KBM-7 (cell line): Measurements from ENCODE around the gene TBX15.

Experiments used
- DNase-seq: peaks from one replicate; pipeline ENCODE4 v3.0.0-alpha.2; 2015
- in situ Hi-C: fragments of 300-500 bp; cut with MboI; formaldehyde crosslinking; loops from 2 replicates; pipeline ENCODE4 v1.14.3; 2020; ENCODE audit warnings: low sequenced_read_pairs, low pct_unique_long_range_greater_than_20kb, mixed read lengths

TBX15 gene

GRCh38 chr1:118911571-118911970, 76.6 kb downstream of the TBX15 start:
- DNase-seq = no peak
- in situ Hi-C loops = no loop called here

DNA sequence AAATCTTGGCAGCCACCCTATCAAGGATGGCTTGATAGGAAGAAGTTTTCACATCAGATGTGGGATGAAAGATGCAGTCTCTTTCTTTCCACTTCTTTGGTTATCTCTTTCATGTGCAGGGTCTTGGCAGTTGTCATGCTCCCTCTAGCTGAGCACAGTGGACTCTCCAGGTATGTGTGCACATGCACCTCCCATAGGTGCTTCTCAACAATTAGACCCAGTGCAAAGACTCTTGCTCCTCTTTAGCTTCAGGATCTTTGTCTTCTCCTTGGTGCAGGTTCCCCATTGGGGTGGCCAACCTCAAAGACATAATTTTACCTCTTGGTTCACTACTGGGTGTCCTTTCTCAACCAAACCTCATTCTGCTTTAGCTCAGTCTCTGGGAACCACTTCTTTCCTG, 80.7 kb downstream of the TBX15 start:
- in situ Hi-C loops = no loop called here
- no peak for DNase-seq

DNA sequence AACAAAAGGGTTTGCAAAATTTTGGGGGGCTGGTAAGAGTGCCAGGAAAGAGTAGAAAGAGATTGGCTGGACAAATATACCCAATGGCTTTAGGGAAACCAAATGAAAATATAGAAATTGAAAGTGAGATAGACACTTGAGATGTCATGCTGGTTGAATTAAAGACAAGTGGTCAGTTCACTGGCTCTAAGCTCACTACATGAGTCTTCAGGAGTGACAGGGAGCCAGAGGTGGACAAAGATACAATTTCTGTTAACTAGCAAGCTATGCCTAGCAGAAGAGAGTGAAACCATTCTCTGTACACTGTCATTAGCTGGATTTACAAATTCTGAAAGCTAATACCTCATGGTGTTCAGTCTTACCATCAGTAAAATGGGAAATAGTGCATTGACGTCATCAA, 82.5 kb downstream of the TBX15 start:
- DNase-seq = no peak
- in situ Hi-C loops = no loop called here

DNA sequence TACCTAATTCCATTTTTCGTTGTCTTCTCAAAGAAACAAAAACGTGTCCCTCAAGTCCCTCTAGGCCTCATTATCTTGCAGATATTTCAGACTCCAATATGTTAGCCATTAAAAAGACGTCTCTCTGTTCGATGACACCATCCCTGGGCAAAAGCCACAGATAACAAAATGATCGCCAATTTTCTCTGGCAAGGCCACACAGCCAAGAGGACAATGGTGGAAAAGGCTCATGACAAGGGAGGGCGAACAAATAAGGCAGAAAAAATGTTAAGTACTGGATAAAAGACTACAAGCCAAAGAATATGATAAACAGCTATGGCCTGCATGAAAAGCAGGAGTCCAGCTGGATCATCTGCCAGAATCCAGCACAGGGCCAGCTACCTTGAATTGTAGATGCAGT, 82.9 kb downstream of the TBX15 start:
- in situ Hi-C loops = no loop called here
- DNase-seq = no peak

GRCh38 chr1:118902711-118903191, 85.4 kb downstream of the TBX15 start:
- in situ Hi-C loops = no loop called here
- DNase-seq = no peak

DNA sequence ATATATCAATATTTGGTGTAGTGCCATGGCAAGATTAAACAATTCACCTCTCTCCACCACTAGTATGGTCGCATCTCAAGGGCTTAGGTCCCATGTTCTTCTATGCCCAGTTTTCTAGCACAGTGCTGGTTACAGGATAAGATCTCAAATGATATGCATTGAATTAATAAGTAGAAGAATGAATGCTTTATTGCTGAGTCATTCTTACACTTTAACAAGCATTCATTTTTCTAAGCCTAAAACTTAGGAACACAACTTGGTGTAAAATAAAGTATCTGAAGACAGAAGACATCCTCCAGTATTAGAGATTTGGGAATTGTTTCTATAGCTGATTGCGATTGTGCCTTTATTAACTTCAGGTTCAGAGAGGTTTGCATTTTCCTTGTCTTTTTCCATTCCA, 85.8 kb downstream of the TBX15 start:
- no peak for DNase-seq
- in situ Hi-C loops = no loop called here

DNA sequence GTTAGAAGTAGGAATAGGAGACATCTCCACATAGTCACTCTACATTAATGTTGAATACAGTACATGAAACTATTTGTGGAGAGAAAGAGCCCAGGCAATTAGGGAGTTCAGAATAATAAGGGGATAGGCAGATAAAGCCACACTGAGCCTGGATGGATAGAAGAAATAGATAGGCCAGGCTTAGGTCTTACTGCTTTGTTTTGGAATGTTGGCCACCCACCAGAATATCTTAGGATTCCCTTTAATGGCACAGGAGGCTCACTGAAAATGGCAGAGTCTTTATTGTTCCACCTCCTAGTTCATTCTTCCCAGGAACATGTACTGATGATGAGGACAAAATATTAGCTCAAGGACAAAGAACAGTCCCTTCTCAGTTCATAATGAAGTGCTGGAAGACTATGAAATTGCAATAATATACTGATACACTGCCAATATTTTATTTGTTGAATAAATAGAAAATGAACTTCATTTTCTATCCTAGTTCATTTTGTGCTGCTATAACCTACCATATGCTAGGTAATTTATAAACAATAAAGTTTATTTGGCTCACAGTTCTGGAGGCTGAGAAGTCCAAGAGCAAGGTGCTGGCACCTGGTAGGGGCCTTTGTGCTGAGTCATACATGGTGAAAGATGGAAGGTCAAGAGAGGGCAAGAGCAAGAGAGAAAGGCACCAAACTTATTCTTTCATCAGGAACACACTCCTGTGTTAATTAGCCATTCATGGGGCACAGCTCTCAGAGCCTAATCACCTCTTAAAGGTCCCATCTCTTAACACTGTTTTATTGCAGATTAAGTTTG, 87.3 kb downstream of the TBX15 start:
- in situ Hi-C loops = no loop called here
- DNase-seq = no peak

DNA sequence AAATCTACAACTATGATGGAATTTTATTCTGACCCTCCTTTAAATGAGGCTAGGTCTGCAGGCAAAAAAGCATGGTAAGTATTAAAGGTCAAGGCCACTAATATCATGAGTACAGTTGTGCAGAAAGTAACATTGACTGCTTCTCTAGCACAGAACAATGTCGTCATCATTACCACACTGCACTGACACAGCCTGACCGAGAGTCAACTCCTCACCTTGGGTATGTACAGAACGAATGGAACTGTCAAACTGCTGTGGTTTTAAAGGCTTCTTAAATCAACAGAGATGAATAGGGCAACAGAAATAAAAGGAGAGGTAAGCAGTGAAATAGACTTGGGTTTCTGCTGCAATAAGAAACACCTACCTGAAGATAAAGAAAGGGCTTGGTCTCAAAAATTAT, 88.8 kb downstream of the TBX15 start:
- no peak for DNase-seq
- in situ Hi-C loops = no loop called here

GRCh38 chr1:118898712-118899111, 89.4 kb downstream of the TBX15 start:
- no peak for DNase-seq
- in situ Hi-C loops = no loop called here

GRCh38 chr1:118896416-118896815, 91.7 kb downstream of the TBX15 start:
- DNase-seq = no peak
- in situ Hi-C loops = no loop called here

DNA sequence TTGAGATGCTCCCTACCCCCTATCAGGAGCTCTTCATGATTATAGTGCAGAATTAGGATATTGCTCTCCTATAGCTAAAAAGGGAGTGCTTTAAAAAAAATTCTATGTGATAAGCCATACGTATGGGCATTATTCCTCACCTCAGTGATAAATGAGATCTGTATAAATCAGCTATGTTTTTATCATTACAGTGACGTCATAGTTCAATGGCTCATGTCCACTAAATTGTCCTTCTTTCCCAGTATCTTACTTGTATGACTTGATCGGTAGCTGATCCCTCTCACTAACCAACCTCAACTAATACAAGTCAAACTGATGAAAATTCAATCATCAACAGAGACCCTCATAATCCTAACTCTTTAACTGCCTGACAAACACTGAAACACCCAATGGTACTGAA, 93.3 kb downstream of the TBX15 start:
- in situ Hi-C loops = no loop called here
- no peak for DNase-seq

DNA sequence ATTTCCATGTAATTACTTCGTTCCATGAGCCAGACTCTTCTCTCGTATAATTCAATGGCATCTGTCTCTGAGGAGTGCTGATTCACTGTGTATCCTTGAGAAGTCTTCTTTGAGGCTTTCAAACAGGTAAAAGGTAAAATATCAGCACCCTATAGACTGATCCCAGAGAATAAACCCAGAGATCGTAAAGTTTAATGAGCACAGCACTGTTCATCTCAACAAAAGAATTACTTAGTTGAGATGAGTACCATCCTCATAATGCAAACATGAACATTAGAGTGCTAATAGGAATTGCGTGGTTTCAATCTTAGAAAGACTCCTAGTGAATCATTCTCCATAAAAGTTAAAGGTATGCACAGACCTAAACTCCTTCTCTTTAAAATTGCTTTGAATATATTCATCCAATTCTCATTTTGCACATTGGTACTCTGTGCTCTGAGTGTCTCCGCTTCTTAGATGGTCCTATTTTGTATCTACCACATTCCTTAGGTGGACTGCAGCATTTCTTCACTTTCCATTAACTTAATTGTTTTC, 97.2 kb downstream of the TBX15 start:
- DNase-seq = no peak

GRCh38 chr1:118884946-118885345, 103.2 kb downstream of the TBX15 start:
- in situ Hi-C loops = no loop called here

More for the DNA sequence above, 97.2 kb downstream of the TBX15 start:
- in situ Hi-C loops = no loop called here

GRCh38 chr1:118881751-118882150, 106.4 kb downstream of the TBX15 start:
- DNase-seq = no peak
- in situ Hi-C loops = no loop called here

More at GRCh38 chr1:118884946-118885345, 103.2 kb downstream of the TBX15 start:
- DNase-seq = no peak

DNA sequence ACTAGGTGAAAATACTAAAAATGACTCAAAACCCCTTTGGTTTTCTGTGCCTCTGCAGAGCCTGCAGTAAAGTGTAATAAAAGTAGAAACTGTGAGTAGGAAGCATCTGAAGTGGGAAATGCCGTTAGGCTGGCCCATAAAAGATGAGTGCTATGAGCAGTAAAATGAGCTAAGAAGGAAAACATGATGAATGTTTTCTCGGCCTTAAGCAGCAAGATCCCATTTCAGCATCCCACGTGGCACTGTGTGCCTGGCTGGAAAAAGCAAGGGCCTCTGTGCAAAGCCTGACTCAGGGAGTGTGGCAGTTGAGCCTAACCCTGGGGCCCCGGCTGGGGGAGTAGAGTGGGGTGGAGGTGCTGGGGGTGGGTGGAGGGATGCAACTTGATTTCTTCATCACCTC, 109.5 kb downstream of the TBX15 start:
- DNase-seq = no peak
- in situ Hi-C loops = no loop called here

DNA sequence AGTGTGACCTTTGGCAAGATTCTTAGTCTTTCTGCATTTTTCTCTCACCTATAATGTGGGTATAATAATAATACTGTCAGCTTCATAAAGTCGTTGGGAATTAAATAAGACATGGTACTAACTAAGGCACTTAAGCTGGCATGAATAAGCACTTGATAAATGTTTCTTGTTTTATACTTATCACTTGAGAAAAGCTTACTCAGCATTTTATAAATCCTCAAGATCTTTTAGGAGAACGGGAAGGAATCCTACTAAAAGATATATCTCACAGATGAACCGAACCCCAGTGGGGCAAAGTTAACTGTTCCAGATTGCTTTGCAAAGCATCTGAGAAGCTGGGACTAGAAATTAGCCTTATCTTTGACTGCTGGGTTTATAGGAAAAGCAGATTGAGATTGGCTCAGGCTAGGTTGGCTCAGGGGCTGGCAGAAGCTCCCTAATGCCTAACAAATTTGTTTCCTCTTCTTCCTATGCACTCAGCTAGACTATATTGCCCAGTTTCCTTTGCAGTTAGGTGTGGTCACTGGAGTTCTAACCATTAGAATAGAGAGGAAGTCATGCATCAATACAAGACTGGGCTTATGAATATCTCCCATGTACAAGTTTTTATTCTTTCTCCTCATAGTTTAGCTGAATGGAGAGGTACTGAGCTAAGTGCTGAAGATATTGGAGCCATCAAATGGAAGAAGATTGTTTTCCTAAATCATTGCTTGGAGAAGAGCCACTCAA, 110.3 kb downstream of the TBX15 start:
- DNase-seq = no peak
- in situ Hi-C loops = no loop called here

GRCh38 chr1:118871582-118872171, 116.5 kb downstream of the TBX15 start:
- DNase-seq = no peak
- in situ Hi-C loops = no loop called here

GRCh38 chr1:118868387-118868786, 119.8 kb downstream of the TBX15 start:
- DNase-seq = no peak
- in situ Hi-C loops = no loop called here

GRCh38 chr1:118866330-118866729, 121.8 kb downstream of the TBX15 start:
- no peak for DNase-seq
- in situ Hi-C loops = no loop called here

DNA sequence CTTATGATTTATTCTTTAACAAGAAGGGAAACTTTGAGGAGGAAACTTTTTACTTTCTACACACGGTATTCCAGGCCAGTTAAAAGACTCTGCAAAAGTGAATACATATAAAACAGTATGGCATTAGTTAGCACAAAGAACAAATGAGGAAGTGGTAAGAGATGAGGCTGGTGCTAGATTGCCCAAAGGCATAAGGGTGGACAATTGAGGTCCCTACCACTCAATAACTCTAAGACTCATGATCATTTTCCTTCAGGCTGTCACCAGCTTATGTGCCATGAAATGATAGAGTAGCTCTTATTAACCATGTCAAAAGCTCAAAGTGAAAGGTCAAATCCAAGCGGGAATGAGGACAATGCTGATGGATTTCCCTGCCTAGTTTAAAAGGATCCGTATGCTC, 124.5 kb downstream of the TBX15 start:
- in situ Hi-C loops = no loop called here
- no peak for DNase-seq
